Measurements from ENCODE around the gene SPATC1L.
"Not testable (repeated sequence)": the region's sequence is repeated elsewhere in the genome, so short reads cannot be mapped to it uniquely, and the experiment has no call there.

SPATC1L gene

DNA sequence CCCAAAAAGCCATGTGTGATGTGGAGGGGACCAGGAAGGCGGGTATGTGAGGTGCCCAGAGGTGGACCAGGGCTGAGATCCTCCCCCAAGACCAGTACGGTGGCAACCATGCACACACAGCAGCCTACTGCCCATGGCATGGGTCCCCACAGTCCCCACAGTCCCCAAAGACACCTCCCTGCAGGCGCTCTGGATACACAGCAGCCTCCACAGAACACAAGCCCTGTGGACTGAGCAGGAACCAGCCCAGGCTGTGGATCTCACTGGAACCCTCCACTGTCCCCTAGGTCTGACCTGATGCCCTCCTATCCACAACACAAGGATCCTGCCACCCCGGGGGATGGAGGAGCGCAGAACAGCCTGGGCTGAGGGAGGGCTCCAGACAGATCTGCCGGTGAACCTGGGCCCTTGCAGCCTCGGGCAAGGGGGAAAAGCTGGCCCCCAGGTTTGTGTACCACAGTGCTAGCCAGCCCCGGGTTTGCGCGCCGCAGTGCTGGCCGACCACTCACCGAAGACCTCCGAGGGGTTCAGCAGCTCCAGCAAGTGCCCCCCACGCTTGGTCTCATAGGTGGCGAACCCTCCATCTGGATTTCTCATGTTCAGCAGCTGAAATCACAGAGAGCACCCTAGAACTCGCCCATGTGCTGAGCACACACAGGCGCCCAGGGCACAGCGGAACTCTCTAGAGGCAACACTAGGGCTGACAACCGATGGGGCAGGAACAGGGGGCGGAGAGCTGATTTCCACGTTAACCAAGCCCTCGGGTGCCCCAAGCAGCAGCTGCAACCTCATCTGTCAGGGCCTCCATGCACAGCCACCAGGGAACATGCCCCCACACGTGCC, 22.1 kb upstream of the SPATC1L start:
- H3K4me3 ChIP-seq (ENCODE audit: low read depth, low read length): no peak overlapping the region
- in situ Hi-C loops (cut with HindIII; ENCODE audit: low sequenced_read_pairs): no loop called here
- no peak for DNase-seq (ENCODE audit: low read depth, low spot score)
- TF ChIP-seq CTCF (IDR thresholded peaks at IDR 0.05; ENCODE audit: low read depth, low read length): no peak

- in situ Hi-C loops (cut with HindIII; ENCODE audit: low sequenced_read_pairs): no loop called here
- DNase-seq (ENCODE audit: low read depth, low spot score): no peak
- H3K4me3 ChIP-seq (ENCODE audit: low read depth, low read length): no peak overlapping the region
- TF ChIP-seq CTCF (IDR thresholded peaks at IDR 0.05; ENCODE audit: low read depth, low read length): no peak
Observed at GRCh38 chr21:46205766-46206162, 21.5 kb upstream of the SPATC1L start.

GRCh38 chr21:46205166-46205565, 20.9 kb upstream of the SPATC1L start:
- DNase-seq (ENCODE audit: low read depth, low spot score): no peak
- H3K4me3 ChIP-seq (ENCODE audit: low read depth, low read length): no peak overlapping the region
- in situ Hi-C loops (cut with HindIII; ENCODE audit: low sequenced_read_pairs): no loop called here
- TF ChIP-seq CTCF (IDR thresholded peaks at IDR 0.05; ENCODE audit: low read depth, low read length): no peak

DNA sequence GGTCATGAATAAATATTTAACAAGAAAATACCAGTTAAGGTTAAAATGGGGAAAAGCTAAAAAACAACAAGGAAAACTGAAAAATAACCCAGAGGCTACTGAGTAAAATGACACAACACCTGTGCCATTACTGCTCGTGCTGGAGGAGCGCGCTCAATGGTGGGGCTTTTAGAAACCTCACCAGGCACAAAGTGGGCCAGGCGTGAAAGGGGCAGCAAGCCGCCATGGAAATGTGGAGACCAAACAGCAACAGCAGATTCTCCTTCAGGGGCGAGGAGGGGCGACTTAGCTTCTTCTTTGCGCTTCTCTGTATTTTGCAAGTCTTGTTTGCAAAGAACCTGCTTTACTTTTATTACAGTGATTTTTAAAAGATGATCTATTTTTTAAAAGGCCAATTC, 18.9 kb upstream of the SPATC1L start:
- in situ Hi-C loops (cut with HindIII; ENCODE audit: low sequenced_read_pairs): no loop called here
- H3K4me3 ChIP-seq (ENCODE audit: low read depth, low read length): no peak overlapping the region
- TF ChIP-seq CTCF (IDR thresholded peaks at IDR 0.05; ENCODE audit: low read depth, low read length): no peak
- no peak for DNase-seq (ENCODE audit: low read depth, low spot score)

GRCh38 chr21:46202592-46203202, 18.4 kb upstream of the SPATC1L start:
- TF ChIP-seq CTCF (IDR thresholded peaks at IDR 0.05; ENCODE audit: low read depth, low read length): no peak
- no peak for DNase-seq (ENCODE audit: low read depth, low spot score)
- no peak overlapping the region for H3K4me3 ChIP-seq (ENCODE audit: low read depth, low read length)
- in situ Hi-C loops (cut with HindIII; ENCODE audit: low sequenced_read_pairs): no loop called here

DNA sequence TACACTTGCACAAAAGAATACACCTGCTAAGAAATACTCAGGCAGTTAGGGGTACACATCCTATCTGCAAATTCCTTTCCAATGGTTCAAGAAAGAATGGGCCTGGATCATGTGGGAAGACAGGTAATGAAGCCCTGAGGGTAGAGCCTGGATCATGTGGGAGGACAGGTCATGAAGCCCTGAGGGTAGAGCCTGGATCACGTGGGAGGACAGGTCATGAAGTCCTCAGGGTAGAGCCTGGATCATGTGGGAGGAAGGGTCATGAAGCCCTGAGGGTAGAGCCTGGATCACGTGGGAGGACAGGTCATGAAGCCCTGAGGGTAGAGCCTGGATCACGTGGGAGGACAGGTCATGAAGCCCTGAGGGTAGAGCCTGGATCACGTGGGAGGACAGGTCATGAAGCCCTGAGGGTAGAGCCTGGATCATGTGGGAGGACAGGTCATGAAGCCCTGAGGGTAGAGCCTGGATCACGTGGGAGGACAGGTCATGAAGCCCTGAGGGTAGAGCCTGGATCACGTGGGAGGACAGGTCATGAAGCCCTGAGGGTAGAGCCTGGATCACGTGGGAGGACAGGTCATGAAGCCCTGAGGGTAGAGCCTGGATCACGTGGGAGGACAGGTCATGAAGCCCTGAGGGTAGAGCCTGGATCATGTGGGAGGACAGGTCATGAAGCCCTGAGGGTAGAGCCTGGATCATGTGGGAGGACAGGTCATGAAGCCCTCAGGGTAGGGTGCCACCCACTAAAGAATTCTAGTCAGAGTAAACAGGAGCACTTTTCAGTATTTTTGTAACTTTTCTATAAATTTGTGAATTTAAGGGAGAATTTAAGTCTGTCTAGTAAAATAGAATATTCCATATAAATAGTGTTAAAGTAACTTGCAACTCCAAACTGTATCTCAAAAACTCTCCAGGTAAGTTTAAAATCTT, 16.9 kb upstream of the SPATC1L start:
- in situ Hi-C loops (cut with HindIII; ENCODE audit: low sequenced_read_pairs); H3K4me3 ChIP-seq (ENCODE audit: low read depth, low read length); DNase-seq (ENCODE audit: low read depth, low spot score): not testable (repeated sequence)
